ENCODE data around the gene OR52M1. TPM values are rescaled to one million over a fixed set of nuclear protein-coding genes. Genes with fewer than 3 reads are reported as not detected.

Gene OR52M1
- total RNA-seq, 1 donor from 2014 or later = not detected

GRCh38 chr11:4589017-4589416 lies 44.0 kb downstream of the OR52M1 start:
- TF ChIP-seq CTCF (IDR thresholded peaks at IDR 0.05) = no peak
- Histone ChIP-seq H3K9me3 (no peaks in the 10 kb centered on the region), H3K4me3 (no peak overlapping the region), H3K36me3 (no peaks in the 10 kb centered on the region), H3K27me3 (no peaks in the 10 kb centered on the region), H3K27ac (no peak overlapping the region), H3K4me1 (no peaks in the 10 kb centered on the region)
- intact Hi-C loops (cut with DNase I) = no loop called here
- DNase-seq (ENCODE audit: low spot score in 2 of 2) = no peak

- H3K4me3 ChIP-seq = no peak within 1 kb of the TSS
- H3K9me3 ChIP-seq = no peaks in the 10 kb centered on the region
- H3K27ac ChIP-seq = no peak within 1 kb of the TSS
- H3K27me3 ChIP-seq = no peaks in the 10 kb centered on the region
- intact Hi-C loops (cut with DNase I) = no loop called here
- H3K36me3 ChIP-seq = peaks cover 2 to 13% of the 10 kb centered on the region in 2 donors
- TF ChIP-seq CTCF (IDR thresholded peaks at IDR 0.05) = no peak
- DNase-seq (ENCODE audit: low spot score in 2 of 2) = no peak
- H3K4me1 ChIP-seq = no peaks in the 10 kb centered on the region
Measured at GRCh38 chr11:4593739-4594138, 48.7 kb downstream of the OR52M1 start, which contains the start of gene OR52I1. OR52I1 (plus strand) TSS chr11:4594039; CDS start chr11:4594039, 0 bp downstream.

Other genes starting within 250 kb of the OR52M1 start
- not detected for gene OR52B4, start 176.8 kb upstream of the OR52M1 start, total RNA-seq
- 7.8 TPM for gene TRIM21, start 151.5 kb upstream of the OR52M1 start, total RNA-seq
- gene OR52K2, start 95.9 kb upstream of the OR52M1 start, total RNA-seq = not detected
- not detected for gene OR52K1, start 62.5 kb upstream of the OR52M1 start, total RNA-seq
- gene OR52I2, start 36.6 kb downstream of the OR52M1 start, total RNA-seq = not detected
- gene OR52I1, start 48.8 kb downstream of the OR52M1 start, total RNA-seq = not detected
- 18.6 TPM for gene TRIM68, start 63.0 kb downstream of the OR52M1 start, total RNA-seq
- not detected for gene OR51D1, start 92.3 kb downstream of the OR52M1 start, total RNA-seq
- gene OR51E1, start 98.8 kb downstream of the OR52M1 start, total RNA-seq = 1.7 TPM
- 2.0 TPM for gene OR51E2, start 152.7 kb downstream of the OR52M1 start, total RNA-seq
- gene MMP26, start 159.6 kb downstream of the OR52M1 start, total RNA-seq = not detected
- not detected for gene OR51F1, start 224.7 kb downstream of the OR52M1 start, total RNA-seq

All from ascending aorta (tissue), 2 donors.